Measurements from ENCODE around the gene TM9SF3.

DNA sequence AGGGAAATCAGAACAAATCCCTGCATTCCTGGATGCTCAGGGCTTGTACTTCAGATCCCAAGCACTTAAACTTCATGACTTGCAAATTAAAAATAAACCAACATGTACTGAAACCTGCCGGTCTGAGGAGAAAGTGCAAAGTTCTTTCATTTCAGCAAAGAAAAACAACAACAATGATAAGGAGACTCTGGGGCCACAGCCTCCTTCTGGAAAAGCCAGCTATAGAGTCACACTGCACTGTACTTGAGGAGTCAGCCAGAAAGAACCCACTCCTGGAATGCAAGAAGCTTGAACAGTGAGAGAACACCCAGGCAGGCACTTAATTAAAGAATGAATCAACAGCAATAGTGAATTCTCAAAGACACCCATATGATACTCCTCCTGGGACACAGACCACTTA, 49.7 kb upstream of the TM9SF3 start:
- TF ChIP-seq CTCF (conservative IDR thresholded peaks at IDR 0.05), result no peak
- no peak for TF ChIP-seq EZH2 (IDR thresholded peaks at IDR 0.05; ENCODE audit: low read depth)
